Measurements from ENCODE around the gene MED13L.

MED13L gene

GRCh38 chr12:116210131-116210530 lies 67.4 kb downstream of the MED13L start:
- ATAC-seq = no peak
- TF ChIP-seq BACH2 (CRISPR knock-in tag; IDR thresholded peaks at IDR 0.05; ENCODE audit: borderline replicate concordance) (no peak), ZNF70 (CRISPR knock-in tag; IDR thresholded peaks at IDR 0.05) (no peak), CSDC2 (CRISPR knock-in tag; IDR thresholded peaks at IDR 0.05) (no peak), RARB (CRISPR knock-in tag; IDR thresholded peaks at IDR 0.05) (no peak), GLIS3 (CRISPR knock-in tag; IDR thresholded peaks at IDR 0.05) (no peak), ZNF8 (CRISPR knock-in tag; IDR thresholded peaks at IDR 0.05) (no peak), ZFP3 (CRISPR knock-in tag; IDR thresholded peaks at IDR 0.05) (no peak), TSHZ2 (CRISPR knock-in tag; IDR thresholded peaks at IDR 0.05) (no peak), ARNTL (CRISPR knock-in tag; IDR thresholded peaks at IDR 0.05; ENCODE audit: borderline replicate concordance, low read depth) (no peak)

- ATAC-seq = no peak
These were observed 68.0 kb downstream of the MED13L start for GRCh38 chr12:116209503-116209902.

More at GRCh38 chr12:116209503-116209902, 68.0 kb downstream of the MED13L start:
- TF ChIP-seq TSHZ2 (CRISPR knock-in tag; IDR thresholded peaks at IDR 0.05) (no peak), ARNTL (CRISPR knock-in tag; IDR thresholded peaks at IDR 0.05; ENCODE audit: borderline replicate concordance, low read depth) (no peak), PATZ1 (CRISPR knock-in tag; IDR thresholded peaks at IDR 0.05; ENCODE audit: borderline replicate concordance) (no peak), ZFP3 (CRISPR knock-in tag; IDR thresholded peaks at IDR 0.05) (no peak), SNAI2 (CRISPR knock-in tag; IDR thresholded peaks at IDR 0.05) (no peak), CREB5 (CRISPR knock-in tag; IDR thresholded peaks at IDR 0.05; ENCODE audit: low read depth) (no peak), GLIS3 (CRISPR knock-in tag; IDR thresholded peaks at IDR 0.05) (no peak), ISL1 (CRISPR knock-in tag; IDR thresholded peaks at IDR 0.05) (no peak), RARB (CRISPR knock-in tag; IDR thresholded peaks at IDR 0.05) (no peak), CSDC2 (CRISPR knock-in tag; IDR thresholded peaks at IDR 0.05) (no peak), CSRNP3 (CRISPR knock-in tag; IDR thresholded peaks at IDR 0.05) (no peak), ZFP30 (CRISPR knock-in tag; IDR thresholded peaks at IDR 0.05) (no peak), ZNF8 (CRISPR knock-in tag; IDR thresholded peaks at IDR 0.05) (no peak), ZNF565 (CRISPR knock-in tag; conservative IDR thresholded peaks at IDR 0.05; ENCODE audit: low read depth) (no peak)
